Hypothalamus (tissue), 51 donors: ENCODE data around the gene ZNF385A.
A peak's percentile ranks its signal among the peaks of the same experiment; 100 is the strongest.
"Not testable (repeated sequence)": the region's sequence is repeated elsewhere in the genome, so short reads cannot be mapped to it uniquely, and the experiment has no call there.

Experiments
- DNase-seq, 51 donors: peaks; one replicate each; lab custom pipeline; 2025; lab: John Stamatoyannopoulos, UW

The ZNF385A gene

GRCh38 chr12:54337280-54337842 lies 47.2 kb downstream of the ZNF385A start:
- DNase-seq: peak in 12 of 51 donors; percentile 5 to 48 (median 20)

DNA sequence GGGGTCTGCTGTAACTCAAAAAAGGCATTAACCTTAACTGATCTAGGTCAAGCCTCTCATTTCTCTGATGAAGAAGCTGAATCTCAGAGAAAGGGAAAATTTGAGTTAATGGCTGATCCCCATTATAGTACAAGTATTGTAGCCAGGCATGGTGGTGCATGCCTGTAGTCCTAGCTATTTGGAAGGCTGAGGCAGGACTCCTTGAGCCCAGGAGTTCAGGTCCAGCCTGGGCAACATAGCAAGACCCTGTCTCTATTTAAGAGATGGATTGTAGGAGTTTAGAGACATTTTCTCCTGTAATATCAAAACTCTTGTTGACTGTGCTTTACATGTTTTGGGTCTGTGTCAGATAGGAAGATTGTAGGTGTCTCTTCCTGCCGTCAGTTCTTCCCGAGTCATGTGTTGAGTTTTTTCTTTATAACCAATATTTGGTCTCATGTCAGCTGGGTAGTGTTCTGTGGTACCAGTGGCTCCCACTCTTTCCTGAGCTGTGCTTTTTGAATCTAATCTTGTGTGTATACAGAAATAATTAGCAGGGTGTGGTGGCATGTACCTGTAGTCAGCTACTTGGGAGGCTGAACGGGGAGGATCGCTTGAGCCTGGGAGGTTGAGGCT lies 51.0 kb downstream of the ZNF385A start:
- DNase-seq: no peak

DNA sequence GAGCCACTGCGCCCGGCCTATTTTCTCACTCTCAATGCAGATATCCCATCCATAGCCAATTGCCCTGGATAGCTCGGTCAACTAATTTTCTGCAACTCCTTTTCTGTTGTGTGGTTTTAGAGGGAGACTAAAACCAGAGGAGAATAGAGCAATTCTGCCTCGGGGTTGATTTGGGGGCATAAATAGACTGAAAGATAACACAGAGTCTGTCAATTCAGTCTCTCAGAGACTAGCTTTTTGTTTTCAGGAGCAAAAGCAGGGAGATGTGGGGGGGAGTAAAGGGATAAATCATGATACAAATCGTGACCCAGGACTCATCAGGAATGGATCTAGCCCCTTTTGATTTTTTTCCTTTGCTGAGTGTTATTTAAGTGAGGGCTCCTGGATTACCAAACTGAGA lies 53.1 kb downstream of the ZNF385A start:
- no peak for DNase-seq

GRCh38 chr12:54330442-54330841 lies 54.1 kb downstream of the ZNF385A start:
- no peak for DNase-seq

DNA sequence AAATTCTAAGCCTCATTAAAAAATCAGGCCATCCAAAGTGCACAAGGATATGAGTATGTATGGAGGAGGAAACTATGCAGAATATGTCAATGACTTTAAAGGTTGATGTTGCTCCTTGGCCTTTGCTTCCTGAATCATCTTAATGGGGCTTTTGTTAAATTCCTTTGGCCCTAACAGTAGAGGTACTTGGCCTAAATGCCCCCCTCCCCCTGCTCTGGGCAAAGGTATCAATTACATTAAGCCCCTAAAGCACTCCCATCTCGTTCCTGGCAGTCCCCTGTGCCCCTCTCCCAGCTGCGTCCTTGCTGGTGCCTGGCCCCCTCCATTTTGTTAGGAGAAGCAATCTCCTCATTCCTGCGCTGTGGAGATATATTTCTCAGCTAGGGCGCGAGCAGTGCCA lies 54.8 kb downstream of the ZNF385A start:
- no peak for DNase-seq

GRCh38 chr12:54328595-54329337 lies 55.8 kb downstream of the ZNF385A start:
- DNase-seq: no peak

DNA sequence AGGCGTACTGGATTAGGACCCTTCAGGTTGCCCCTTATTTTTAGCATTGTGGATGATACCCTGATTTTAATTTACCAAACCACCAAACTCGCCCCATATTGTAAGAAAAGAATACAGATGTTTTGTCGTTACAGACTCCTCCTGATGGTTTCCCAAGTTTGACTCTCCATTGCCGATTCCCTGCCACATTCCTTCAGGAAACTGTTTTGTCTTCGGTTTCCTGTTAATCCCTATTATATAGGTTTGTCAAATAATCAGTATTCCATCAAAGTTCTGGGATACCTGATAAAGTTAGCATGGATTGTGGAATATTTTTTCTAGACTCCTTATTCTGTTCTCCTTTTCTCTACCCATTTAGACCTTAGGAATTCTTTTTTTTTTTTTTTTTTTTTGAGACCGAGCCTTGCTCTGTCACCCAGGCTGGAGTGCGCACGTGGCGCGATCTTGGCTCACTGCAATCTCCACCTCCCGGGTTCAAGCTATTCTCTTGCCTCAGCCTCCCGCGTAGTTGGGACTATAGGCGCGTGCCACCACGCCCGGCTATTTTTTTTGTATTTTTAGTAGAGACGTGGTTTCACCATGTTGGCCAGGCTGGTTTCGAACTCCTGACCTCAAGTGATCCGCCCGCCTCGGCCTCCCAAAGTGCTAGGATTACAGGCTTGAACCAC lies 59.0 kb downstream of the ZNF385A start:
- not testable (repeated sequence) for DNase-seq

DNA sequence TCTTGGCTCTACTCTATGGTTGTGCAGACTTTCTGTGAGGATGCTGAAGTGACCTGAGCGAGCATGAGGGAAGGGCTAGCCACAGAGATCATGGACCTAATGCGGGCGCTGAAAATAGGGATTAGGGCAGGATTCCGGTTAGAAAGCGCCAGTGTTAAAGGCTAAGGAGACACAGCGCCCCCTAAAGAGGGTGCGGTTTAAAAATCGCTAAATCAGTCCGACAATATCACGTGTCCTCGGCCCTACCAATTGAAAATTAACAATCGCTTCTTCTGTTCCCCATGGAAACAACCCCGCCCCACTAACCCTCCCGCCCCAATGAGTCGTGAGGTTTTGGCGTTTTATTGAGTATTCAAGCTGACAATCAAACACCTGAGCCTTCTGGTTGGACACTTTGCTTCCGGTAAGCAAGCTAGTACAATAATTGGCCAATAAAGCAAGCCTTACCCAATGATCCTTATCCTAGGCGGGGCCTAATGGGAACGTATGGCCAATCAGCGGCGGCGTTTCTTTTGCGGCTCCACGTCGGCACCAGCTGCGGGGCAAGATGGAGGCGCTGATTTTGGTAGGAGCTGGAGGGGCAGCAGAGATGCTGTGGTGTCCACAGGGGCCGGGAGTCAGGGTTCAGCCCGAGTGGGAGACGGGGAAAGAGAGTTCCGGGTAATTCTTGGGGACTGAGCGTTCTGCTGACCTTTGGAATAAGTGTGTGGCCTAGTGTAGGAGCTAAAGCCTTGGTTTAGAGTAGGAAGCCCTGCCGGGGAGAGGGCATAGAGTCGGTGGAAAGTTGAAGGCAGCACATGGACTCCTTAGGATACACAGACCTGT lies 59.7 kb downstream of the ZNF385A start, which contains the start of gene COPZ1:
Gene COPZ1 (plus strand): TSS at position 515 of the 825 bp plus-strand sequence. CDS start 33 bp downstream, at position 548.
- DNase-seq: peak; percentile 49 to 100 (median 93)

- no peak for DNase-seq
Measured at GRCh38 chr12:54321363-54321762, 63.2 kb downstream of the ZNF385A start.
